Measurements from ENCODE around the gene AK5. TPM values are rescaled to one million over a fixed set of nuclear protein-coding genes. Genes with fewer than 3 reads are reported as not detected.

The AK5 gene
- total RNA-seq, 4 donors from 2014 or later = 1.1 to 2.1 (median 1.2) TPM; not detected in 1

DNA sequence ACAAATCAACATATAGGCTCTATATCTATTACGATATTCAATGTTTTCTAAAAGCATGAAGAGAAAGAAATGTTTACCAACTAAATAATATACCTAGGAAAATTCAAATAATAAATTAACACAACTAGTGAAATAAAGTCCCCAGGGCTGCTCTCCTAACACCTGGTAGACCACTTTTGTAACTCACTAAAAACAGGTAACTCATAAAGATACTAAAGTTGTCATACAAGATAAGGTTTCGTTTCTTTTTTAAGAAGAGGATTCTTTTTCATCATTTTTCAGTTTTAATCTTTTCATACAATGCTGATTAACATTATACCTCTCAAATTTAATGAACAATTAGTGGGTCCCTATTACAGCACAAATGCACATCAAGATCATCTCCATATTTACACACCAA is 301.7 kb downstream of the AK5 start:
- no peak overlapping the region for H3K4me3 ChIP-seq
- TF ChIP-seq POLR2A (IDR thresholded peaks at IDR 0.05) (no peak), POLR2AphosphoS5 (IDR thresholded peaks at IDR 0.05) (no peak), EP300 (IDR thresholded peaks at IDR 0.05) (no peak)
- TF ChIP-seq, protein P1, sequence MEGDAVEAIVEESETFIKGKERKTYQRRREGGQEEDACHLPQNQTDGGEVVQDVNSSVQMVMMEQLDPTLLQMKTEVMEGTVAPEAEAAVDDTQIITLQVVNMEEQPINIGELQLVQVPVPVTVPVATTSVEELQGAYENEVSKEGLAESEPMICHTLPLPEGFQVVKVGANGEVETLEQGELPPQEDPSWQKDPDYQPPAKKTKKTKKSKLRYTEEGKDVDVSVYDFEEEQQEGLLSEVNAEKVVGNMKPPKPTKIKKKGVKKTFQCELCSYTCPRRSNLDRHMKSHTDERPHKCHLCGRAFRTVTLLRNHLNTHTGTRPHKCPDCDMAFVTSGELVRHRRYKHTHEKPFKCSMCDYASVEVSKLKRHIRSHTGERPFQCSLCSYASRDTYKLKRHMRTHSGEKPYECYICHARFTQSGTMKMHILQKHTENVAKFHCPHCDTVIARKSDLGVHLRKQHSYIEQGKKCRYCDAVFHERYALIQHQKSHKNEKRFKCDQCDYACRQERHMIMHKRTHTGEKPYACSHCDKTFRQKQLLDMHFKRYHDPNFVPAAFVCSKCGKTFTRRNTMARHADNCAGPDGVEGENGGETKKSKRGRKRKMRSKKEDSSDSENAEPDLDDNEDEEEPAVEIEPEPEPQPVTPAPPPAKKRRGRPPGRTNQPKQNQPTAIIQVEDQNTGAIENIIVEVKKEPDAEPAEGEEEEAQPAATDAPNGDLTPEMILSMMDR (IDR thresholded peaks at IDR 0.05) = no peak
- no peaks in the 10 kb centered on the region for H3K9me3 ChIP-seq
- H3K27ac ChIP-seq = no peak overlapping the region
- no peaks in the 10 kb centered on the region for H3K4me1 ChIP-seq
- WGBS = 93% methylated on average over 2 of the region's 2 CpGs
- H3K36me3 ChIP-seq = peaks cover 37% of the 10 kb centered on the region
- DNase-seq (ENCODE audit: low spot score in 2 of 2) = no peak
- no peaks in the 10 kb centered on the region for H3K27me3 ChIP-seq

DNA sequence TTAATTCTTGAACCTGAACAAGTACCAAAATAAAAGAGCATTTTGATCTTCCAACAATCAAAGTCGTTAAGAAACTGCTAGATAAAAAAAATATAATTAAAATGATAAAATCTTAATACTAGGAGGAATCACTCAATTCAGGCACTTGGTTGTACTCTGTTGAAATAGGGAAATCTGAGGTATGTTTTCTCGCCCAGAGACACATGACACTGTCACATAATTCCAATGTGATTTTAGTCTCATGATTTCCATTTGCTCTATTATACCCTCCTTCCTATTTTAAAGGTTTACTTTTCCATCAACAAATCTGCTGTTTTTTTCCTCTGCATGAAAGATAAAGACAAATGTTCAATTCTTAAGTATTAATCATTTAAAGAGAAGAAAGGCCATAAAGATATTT is 303.1 kb downstream of the AK5 start:
- DNase-seq (ENCODE audit: low spot score in 2 of 2) = no peak
- Histone ChIP-seq H3K4me3 (no peak overlapping the region), H3K27me3 (no peaks in the 10 kb centered on the region), H3K27ac (no peak overlapping the region), H3K4me1 (no peaks in the 10 kb centered on the region), H3K9me3 (no peaks in the 10 kb centered on the region), H3K36me3 (peaks cover 29% of the 10 kb centered on the region)
- 86% methylated on average over 2 of the region's 2 CpGs for WGBS
- TF ChIP-seq POLR2A (IDR thresholded peaks at IDR 0.05) (no peak), POLR2AphosphoS5 (IDR thresholded peaks at IDR 0.05) (no peak), EP300 (IDR thresholded peaks at IDR 0.05) (no peak)
- TF ChIP-seq, protein P1 (IDR thresholded peaks at IDR 0.05) = no peak

DNA sequence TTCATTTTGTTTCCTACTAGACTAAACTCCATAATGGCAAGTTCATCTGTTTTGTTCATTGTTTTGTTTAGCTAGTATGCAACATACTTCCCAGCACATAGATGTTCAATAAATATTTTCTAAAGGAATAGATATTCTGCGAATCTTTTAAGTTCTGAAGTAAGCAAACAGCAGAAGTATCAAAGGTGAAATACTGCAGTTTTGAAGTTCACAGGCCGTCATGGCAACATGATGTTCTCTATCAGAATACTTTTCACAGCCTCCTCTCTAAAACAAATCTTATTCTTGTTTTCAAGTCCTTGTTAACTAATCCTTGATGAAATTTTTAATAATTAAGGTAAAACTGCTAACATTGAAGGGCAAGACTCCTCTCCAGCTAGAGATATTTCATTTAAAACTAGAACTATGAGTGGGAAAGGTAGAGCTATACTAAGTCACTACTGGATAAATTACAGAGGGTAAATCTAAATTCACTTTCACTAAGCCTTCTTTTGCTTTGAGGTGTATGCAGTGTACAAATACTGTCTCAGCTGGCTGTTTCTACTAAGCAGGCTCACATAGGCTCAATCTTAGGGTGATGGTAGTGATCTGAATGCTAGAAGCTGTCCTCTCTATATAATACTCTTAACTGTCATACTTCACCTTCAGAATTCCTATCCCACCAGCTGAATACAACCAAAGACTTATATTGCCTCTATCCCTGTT is 303.9 kb downstream of the AK5 start:
- no peaks in the 10 kb centered on the region for H3K27me3 ChIP-seq
- H3K4me3 ChIP-seq = no peak overlapping the region
- WGBS = 92% methylated on average over 2 of the region's 2 CpGs
- no peak overlapping the region for H3K27ac ChIP-seq
- TF ChIP-seq, protein P1 (IDR thresholded peaks at IDR 0.05) = no peak
- TF ChIP-seq POLR2AphosphoS5 (IDR thresholded peaks at IDR 0.05) (no peak), POLR2A (IDR thresholded peaks at IDR 0.05) (no peak), EP300 (IDR thresholded peaks at IDR 0.05) (no peak)
- H3K9me3 ChIP-seq = no peaks in the 10 kb centered on the region
- no peaks in the 10 kb centered on the region for H3K4me1 ChIP-seq
- peaks cover 20% of the 10 kb centered on the region for H3K36me3 ChIP-seq
- no peak for DNase-seq (ENCODE audit: low spot score in 2 of 2)

DNA sequence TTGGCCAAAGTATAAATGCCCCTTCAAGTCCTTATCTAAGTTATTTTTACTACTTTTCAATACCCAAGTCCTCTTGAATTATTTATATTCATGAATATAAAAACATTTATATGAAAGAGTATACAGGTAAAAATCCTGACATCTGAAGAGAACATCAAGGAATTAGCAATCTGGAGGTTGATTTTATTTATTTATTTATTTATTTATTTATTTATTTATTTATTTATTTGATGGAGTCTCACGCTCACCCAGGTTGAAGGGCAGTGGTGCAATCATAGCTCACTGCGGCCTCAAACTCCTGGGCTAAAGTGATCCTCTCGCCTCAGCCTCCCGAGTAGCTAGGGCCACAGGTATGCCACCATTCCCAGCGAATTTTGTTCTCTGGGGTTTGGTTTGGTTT is 307.4 kb downstream of the AK5 start:
- no peaks in the 10 kb centered on the region for H3K36me3 ChIP-seq
- H3K27ac ChIP-seq = no peak overlapping the region
- DNase-seq (ENCODE audit: low spot score in 2 of 2) = no peak
- H3K4me1 ChIP-seq = peaks cover under 1% of the 10 kb centered on the region
- 100% methylated on average over 5 of the region's 5 CpGs for WGBS
- no peaks in the 10 kb centered on the region for H3K9me3 ChIP-seq
- H3K27me3 ChIP-seq = no peaks in the 10 kb centered on the region
- TF ChIP-seq POLR2A (IDR thresholded peaks at IDR 0.05) = no peak
- TF ChIP-seq POLR2AphosphoS5 (IDR thresholded peaks at IDR 0.05) = no peak
- TF ChIP-seq, protein P1 (IDR thresholded peaks at IDR 0.05) = no peak
- TF ChIP-seq EP300 (IDR thresholded peaks at IDR 0.05) = no peak
- H3K4me3 ChIP-seq = no peak overlapping the region

DNA sequence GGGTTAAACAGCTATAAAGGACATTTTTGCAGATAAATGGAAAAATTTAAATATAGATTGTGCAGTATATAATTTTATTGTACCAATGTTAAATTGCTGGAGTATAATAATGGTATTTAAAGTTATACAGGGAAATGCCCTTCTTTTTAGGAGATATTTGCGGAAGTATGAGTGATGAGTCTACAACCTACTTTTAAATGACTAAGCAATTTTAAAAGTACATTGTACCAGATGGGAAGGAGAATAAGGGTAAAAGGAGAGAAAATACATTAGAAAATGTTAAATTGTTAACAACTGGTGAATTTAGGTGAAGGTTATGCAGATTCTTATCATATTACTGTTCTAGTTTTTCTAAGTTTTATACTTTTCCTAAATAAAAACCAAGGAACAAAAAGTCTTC is 308.8 kb downstream of the AK5 start:
- no peak for TF ChIP-seq POLR2A (IDR thresholded peaks at IDR 0.05)
- no peak for TF ChIP-seq POLR2AphosphoS5 (IDR thresholded peaks at IDR 0.05)
- no peak for TF ChIP-seq EP300 (IDR thresholded peaks at IDR 0.05)
- TF ChIP-seq, protein P1 (IDR thresholded peaks at IDR 0.05) = no peak
- H3K4me3 ChIP-seq = no peak overlapping the region
- H3K4me1 ChIP-seq = peaks cover 4% of the 10 kb centered on the region
- DNase-seq (ENCODE audit: low spot score in 2 of 2) = no peak
- no peak overlapping the region for H3K27ac ChIP-seq
- no peaks in the 10 kb centered on the region for H3K36me3 ChIP-seq
- 85% methylated on average over 1 of the region's 1 CpG for WGBS
- no peaks in the 10 kb centered on the region for H3K9me3 ChIP-seq
- no peaks in the 10 kb centered on the region for H3K27me3 ChIP-seq

Measured in suprapubic skin (tissue), 4 donors.